Stimulated activated CD4-positive, alpha-beta T cell treated with anti-CD3 and anti-CD28 coated beads, Interleukin-12 subunit alpha, Interleukin-12 subunit beta, amount 100 ng/mL, for 48 hours (primary cell): ENCODE results near the gene ZNF232.
"Not testable (repeated sequence)": the region's sequence is repeated elsewhere in the genome, so short reads cannot be mapped to it uniquely, and the experiment has no call there.

Experiments used
- DNase-seq, 3 donors: peaks; one replicate each; pipeline ENCODE4 v3.0.0-alpha.2; 2020; ENCODE audit warnings: low read depth in 2 of 3, low spot score in 1 of 3

ZNF232 gene

GRCh38 chr17:5130261-5130660, 18.6 kb upstream of the ZNF232 start:
- DNase-seq = not testable (repeated sequence)

- DNase-seq = not testable (repeated sequence)
Measured at GRCh38 chr17:5129770-5130169, 18.1 kb upstream of the ZNF232 start.

- no peak for DNase-seq
Measured at GRCh38 chr17:5128905-5129535, 17.3 kb upstream of the ZNF232 start.

DNA sequence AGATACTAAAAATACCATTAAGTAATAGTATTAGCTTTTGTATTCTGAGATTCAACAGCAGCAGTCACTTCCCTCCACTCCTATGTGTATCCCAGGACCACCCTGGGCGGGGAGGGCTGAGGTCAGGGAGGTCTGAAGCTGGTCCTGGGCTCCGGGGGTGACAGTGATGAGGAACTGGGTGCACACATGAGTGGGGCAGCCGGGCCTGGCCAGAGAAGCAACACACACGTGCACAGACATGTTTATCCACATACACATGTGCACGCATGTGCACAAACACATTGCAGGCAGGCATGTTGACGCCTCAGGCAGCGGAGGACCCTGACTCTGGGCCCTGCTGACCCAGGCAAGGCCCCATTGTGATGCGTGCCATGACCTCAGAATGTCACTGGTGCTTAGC, 16.7 kb upstream of the ZNF232 start:
- not testable (repeated sequence) for DNase-seq

DNA sequence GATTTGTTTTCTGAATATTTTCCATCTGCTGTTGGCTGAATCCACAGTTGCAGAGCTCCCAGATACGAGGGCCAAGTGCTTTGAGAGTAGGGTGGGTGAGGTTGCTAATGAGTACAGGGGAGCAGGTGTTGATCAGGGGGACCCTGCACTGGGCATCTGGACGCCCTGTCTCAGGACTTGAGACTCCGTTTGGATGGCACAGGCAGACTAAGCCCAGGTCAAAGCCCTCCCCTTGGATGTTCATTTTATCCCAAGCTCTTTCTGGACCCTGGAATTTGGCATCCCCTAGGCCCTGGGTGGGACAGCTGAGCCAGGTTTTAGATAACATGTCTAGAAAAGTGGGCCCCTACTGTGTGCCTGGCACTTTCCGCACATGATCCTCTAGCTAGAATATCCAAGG, 16.2 kb upstream of the ZNF232 start:
- no peak for DNase-seq

DNA sequence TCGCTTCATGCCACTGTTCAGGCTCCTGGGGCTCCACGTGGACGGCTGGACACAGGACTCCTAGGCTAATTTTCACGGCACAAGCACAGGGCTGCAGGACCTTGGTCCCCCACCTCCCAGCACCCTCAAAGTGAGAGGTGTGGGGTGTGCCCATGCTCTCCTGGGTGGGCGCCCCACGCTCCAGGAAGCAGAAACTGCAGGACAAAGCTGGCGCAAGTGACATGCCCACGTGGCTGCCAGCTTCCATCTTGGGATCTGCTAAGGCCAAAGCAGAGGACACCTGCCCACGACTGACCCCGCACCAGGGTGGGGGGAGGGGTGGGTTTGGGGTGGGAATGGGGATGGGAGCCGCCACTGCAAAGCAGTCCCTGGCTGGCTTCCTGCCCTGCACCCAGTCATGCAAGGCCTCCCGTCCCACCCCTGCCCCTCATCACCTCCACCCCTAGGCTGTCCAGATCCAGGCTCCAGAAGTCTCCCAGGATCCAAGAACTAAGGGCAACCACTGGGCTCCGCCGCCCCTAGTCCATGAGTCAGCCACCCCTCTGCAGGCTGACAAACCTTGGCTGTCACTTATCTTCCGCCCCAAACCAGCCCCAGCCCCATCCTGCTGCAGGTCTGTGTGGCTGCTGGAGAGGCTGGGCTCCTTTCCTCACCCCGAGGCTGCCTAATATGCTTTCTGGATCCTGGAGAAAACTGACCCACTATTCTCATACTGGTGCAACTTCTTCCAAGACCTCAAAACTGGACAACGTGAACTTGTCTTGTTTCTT, 15.2 kb upstream of the ZNF232 start:
- no peak for DNase-seq

GRCh38 chr17:5124896-5125295, 13.2 kb upstream of the ZNF232 start:
- DNase-seq = not testable (repeated sequence)

DNA sequence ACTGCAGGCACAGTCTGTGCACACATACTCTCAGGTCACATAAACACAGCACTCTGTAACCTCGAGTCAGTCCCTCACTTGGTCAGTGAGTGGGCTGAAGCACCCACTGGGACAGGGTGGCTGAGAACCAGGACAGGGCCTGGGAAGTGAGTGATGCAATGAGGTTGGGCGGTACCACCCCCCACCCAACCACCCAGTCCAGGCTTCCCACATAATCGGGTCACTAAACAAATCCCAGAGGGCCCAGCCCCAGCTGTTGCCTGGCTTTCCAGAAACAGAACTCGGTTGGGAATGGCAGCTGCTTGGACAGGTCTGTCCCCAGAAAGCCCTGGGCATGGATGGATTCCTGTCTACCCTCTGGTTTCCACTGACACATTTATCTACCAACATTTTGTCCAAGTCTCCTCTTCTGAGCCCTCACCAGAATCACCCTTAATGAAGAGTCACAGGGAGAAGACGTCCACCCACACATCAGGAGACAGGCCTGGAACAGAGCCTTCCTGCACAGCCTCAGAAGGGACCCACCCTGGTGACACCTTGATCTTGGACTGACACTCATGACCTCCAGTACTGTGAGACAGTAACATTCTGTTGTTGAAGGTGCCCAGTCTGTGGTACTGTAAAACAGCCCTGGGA, 12.6 kb upstream of the ZNF232 start:
- DNase-seq = not testable (repeated sequence)

DNA sequence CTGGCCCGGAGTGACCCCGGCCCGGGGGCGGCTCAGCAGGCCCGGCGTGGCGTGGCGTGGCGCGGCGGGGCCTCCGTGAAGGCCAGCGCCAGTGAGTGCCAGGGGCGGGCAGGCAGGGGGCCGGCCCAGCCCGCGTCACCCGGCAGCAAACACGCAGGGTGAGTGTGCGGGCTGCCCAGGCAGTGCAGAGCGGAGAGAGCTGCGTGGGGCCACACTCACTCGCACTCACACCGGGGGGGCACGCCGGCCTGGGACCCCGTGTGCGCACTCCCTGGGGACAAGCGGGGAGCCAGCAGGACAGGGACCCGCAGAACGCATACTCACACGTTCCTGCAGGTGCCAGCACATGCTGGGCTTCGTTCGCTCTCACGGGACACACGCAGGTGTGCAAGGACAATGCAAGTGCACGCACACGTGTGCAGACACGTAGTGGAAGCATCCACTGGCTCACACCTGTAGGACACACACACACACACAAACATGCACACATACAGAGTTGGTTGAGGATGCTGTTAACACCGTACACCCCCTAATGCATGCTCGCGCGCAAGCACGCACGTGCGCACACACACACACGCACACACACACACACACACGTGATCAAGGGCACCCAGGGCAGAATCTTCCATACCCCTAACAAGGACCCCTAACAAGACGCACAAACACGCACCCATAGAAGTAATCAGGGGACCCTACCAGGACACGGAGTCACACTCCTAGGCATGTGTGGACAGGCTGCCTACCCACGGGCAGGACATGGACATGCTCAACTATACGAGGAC, 11.9 kb upstream of the ZNF232 start:
- DNase-seq = no peak

DNA sequence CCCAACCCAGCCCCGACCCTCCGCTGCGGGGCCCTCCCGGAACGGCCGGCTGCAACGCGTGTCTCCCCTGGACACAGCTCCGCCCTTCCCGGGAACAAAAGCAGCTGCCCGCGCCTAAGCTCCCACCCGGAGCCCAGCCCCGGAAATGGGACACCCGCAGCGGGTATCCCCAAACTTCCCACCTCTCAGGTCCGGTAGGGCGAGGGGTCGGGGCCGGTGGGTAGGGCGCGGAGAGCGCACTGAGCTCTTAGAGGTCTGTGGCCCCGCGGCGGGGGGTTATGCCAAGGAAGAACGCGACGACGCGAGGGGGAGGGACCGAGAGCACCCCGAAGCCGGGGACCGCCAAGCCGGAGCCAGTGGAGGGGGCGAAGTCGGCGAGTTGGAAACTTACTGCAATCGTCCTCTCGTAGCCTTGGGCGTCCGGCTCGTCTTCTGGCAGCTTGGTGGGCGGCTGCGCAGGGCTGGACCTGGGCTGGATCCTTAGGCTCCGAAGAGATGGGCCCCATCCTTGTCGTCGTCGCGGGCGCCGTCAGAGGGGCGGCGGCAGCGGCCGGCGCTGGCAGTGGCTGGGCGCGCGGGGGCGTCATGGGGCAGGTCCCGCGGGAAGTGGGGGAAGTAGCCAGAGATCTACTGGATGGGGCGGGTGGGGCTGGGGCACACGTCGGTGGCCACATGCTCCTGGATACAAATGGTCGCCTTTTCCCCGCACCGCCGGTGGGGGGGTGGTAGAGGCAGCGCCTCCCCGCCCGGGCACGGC, 11.1 kb upstream of the ZNF232 start:
- DNase-seq = no peak

DNA sequence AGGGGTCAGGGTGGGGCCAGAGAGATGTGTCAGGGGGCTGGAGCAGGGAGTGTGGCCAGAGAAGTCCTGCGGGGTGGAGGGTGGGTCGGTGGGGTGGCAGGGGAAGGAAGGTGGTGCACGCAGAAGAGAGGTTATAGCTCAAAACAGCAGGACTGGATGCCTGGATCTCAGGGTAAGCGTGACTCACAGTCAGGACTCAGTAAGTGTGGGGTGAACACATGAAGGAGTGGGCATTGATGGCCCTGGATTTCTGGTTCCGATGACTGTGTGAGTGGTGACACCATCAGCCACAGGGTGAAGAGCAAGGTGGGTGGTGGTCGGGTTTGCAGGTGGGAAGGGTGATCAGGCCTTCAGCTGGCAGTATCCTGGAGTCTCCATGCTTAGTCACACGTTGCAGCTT, 10.4 kb upstream of the ZNF232 start:
- DNase-seq = not testable (repeated sequence)

DNA sequence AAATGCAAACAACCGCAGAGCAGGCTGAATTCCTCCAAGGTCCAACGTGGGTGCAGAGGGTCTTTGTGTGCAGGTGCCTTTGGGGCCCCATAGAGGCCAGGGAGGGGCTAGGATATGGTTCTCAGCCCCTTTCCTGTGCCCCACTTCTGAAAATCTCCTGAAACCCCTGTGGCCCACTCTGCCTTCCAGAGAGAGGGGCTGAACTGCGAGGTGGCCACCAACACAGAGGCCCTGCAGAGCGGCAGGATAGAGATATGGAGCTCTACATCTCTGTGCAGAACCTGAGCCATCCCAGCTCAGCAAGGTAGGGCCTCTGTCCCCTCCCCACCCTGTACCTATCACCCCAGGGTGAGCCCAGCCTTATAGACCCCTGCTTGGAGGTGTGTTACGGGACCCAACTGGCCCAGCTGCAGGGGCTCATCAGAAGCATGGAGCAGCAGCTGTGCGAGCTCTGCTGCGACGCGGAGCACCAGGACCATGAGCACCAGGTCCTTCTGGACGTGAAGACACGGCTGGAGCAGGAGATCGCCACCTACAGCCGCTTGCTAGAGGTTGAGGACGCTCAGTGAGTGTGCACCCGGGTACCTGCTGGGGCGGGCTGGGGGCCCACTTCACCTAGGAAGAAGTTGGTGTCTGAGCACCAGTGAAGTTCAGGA, 9.6 kb upstream of the ZNF232 start:
- no peak for DNase-seq

GRCh38 chr17:5120436-5121185, 8.9 kb upstream of the ZNF232 start:
- DNase-seq = not testable (repeated sequence)

DNA sequence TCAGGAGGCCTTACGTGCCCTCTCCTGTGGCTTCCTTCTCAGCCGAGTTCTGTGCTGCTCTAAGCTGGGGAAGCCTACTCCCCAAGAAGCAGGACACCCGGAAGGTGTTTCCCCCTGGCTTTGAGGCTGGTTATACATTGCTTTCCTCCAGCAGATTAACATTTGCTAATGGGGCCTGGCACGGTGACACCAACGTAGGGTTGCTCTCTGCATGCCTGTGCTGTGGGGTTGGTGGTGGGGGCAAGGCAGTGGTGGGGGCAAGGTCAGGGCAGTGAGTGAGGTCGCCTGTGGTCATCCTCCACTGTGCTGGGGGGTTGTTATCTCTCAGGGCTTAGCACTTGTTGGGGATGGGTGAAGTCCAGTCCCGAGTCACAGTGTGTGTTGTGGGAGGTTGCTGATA, 8.4 kb upstream of the ZNF232 start:
- DNase-seq = no peak

GRCh38 chr17:5118219-5118618, 6.5 kb upstream of the ZNF232 start:
- DNase-seq = no peak

- no peak for DNase-seq
Measured at GRCh38 chr17:5115673-5116651, 4.3 kb upstream of the ZNF232 start, which contains the start of gene USP6. USP6 (plus strand) TSS chr17:5116032; CDS start chr17:5130368, 14,336 bp downstream.

DNA sequence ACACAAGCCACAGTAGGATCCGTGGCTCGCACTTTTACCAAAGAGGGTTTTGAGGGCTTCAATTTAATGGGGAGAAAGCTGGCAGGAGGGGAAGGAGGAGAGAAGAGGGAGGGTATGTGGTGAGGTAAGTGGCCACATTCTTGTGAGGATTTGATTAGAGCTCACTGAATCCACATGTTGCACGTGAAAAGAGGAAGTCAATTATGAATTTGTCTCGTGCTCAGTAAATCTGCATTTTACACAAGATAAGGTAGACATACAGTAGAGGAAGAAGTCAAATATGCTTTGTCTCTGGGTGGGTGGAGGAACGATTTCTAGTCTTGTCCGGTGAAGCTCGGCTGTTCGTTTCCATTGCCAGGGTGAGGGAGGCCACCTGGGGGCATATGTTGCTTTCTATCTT, 862 bp downstream of the ZNF232 start:
- DNase-seq = no peak

DNA sequence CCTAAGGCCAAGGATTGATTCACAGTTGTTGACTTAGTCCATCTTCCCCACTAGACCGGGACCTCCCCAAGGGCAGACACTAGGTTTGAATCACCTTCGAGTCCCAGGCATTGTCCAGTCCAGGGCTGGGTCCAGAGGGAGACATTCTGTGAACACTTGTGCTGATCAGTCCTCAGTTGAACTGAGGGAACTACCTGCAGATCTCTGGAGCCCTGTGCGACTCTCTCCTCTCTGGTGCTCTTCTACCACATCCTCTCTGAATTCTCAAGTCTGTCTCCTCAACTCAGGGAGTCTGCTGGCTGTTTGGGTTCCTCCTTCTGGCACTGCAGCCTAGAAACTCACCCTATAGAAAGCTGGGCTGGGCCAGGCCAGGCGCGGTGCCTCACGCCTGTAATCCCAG, 10.8 kb downstream of the ZNF232 start:
- no peak for DNase-seq
